Spleen (tissue), 11 donors: Measurements from ENCODE around the gene ZFYVE28. TPM values are rescaled to one million over a fixed set of nuclear protein-coding genes. Genes with fewer than 3 reads are reported as not detected.
"Not testable (repeated sequence)": the region's sequence is repeated elsewhere in the genome, so short reads cannot be mapped to it uniquely, and the experiment has no call there.

Experiments
- DNase-seq: peaks from one replicate; pipeline ENCODE4 v3.0.0-alpha.2; 2020
- H3K27ac ChIP-seq, 8 donors: fragments of 200-600 bp; sonication (generic) in 7 of 8; 1 replicate in 4 of 8; 2 replicates in 4 of 8; pipeline versions ENCODE4 v1.5.0 to v1.8.0; 2016 to 2021; ENCODE audit warnings: inconsistent platforms in 4 of 8, mild to moderate bottlenecking in 4 of 8, moderate library complexity in 1 of 8
- H3K27me3 ChIP-seq, 7 donors: fragments of 200-600 bp; sonication (generic) in 6 of 7; replicated peaks in 1 of 7; 1 replicate in 4 of 7; 2 replicates in 3 of 7; pipeline versions ENCODE4 v1.5.0 to v1.8.0; 2016 to 2021; ENCODE audit warnings: inconsistent platforms in 3 of 7, mild to moderate bottlenecking in 1 of 7
- H3K36me3 ChIP-seq, 6 donors: fragments of 200-600 bp; sonication (generic) in 5 of 6; 1 replicate in 4 of 6; 2 replicates in 2 of 6; pipeline versions ENCODE4 v1.5.0 to v1.8.0; 2016 to 2021; ENCODE audit warnings: inconsistent platforms in 2 of 6
- H3K4me1 ChIP-seq, 6 donors: fragments of 200-600 bp; sonication (generic) in 5 of 6; 1 replicate in 3 of 6; 2 replicates in 3 of 6; pipeline versions ENCODE4 v1.5.0 to v1.8.0; 2016 to 2021; ENCODE audit warnings: inconsistent platforms in 3 of 6
- H3K4me3 ChIP-seq, 8 donors: fragments of 200-600 bp; sonication (generic) in 7 of 8; 1 replicate in 4 of 8; 2 replicates in 4 of 8; pipeline versions ENCODE4 v1.5.0 to v1.8.0; 2016 to 2021; ENCODE audit warnings: inconsistent platforms in 4 of 8, mild to moderate bottlenecking in 4 of 8, moderate library complexity in 2 of 8
- H3K9me3 ChIP-seq, 8 donors: fragments of 200-600 bp; sonication (generic) in 7 of 8; 1 replicate in 4 of 8; 2 replicates in 4 of 8; pipeline versions ENCODE4 v1.5.0 to v1.8.0; 2016 to 2021; ENCODE audit warnings: inconsistent platforms in 4 of 8
- CTCF ChIP-seq, 11 experiments: fragments of 200-600 bp in 7 of 11; fragments of 450-650 bp in 4 of 11; sonication (generic) in 4 of 11; IDR thresholded peaks in 8 of 11; conservative IDR thresholded peaks in 3 of 11; 1 replicate in 7 of 11; 2 replicates in 4 of 11; pipeline versions ENCODE4 v1.4.0 to v1.8.0; 2016 to 2021; ENCODE audit warnings: antibody characterized with exemption in 11 of 11, inconsistent platforms in 4 of 11, mild to moderate bottlenecking in 1 of 11
- POLR2A ChIP-seq, 3 donors: fragments of 450-650 bp; IDR thresholded peaks; one replicate each; pipeline ENCODE4 v1.5.1; 2017; ENCODE audit warnings: antibody characterized with exemption in 3 of 3, mild to moderate bottlenecking in 1 of 3
- POLR2AphosphoS5 ChIP-seq, 3 donors: sonication (generic); formaldehyde crosslinking; IDR thresholded peaks; one replicate each; pipeline ENCODE4 v1.5.1; 2017; ENCODE audit warnings: antibody characterized with exemption in 3 of 3
- WGBS, 5 donors: extraction: QIAGEN DNeasy Blood & Tissue Kit in 3 of 5; methylation state at CpG; one replicate each; pipeline versions ENCODE4 v1.1.5 to v1.1.7; 2013 to 2018; 5-methylcytosine and 5-hydroxymethylcytosine counted together
- intact Hi-C: fragments of 100-400 bp; cut with DNase I; formaldehyde crosslinking; loops from one replicate; pipeline ENCODE4 v1.15.0; 2023; ENCODE audit warnings: low total_unique reads
- polyA plus RNA-seq, 3 donors: library from polyadenylated mRNA; stranded (reverse); fragments of 200-250 nt; gene quantifications; one replicate each; pipeline ENCODE4 v1.2.1, GENCODE V29; 2013
- total RNA-seq, 7 donors: library from RNA; depleted of rRNA in 3 of 7; stranded (reverse); fragments of >200 nt in 3 of 7; fragmentation: NEBNext Ultra II Directional in 4 of 7; extraction: Animal tissue kit (Norgen Biotek cat#: 25700) in 4 of 7; gene quantifications; one replicate each; pipeline versions ENCODE4 v1.1.0 to v1.2.1, GENCODE V29; 2016 to 2021
- donor health status: healthy with polysubstance abuse.
- donor health status: DM: no; HTN: no; CAD: no; lungs with moderate emphysema.
- donor health status: DM: no; HTN: no; CAD: no.
- donor health status: Bipolar disorder and iron deficiency.
- donor health status: healthy.
- donor health status: DM: no; HTN: no; CAD: no.
- donor health status: DM: yes; HTN: yes; CAD: no.

ZFYVE28 gene
- total and polyA plus RNA-seq, 10 donors = 2.7 to 31.3 (median 12.6) TPM

DNA sequence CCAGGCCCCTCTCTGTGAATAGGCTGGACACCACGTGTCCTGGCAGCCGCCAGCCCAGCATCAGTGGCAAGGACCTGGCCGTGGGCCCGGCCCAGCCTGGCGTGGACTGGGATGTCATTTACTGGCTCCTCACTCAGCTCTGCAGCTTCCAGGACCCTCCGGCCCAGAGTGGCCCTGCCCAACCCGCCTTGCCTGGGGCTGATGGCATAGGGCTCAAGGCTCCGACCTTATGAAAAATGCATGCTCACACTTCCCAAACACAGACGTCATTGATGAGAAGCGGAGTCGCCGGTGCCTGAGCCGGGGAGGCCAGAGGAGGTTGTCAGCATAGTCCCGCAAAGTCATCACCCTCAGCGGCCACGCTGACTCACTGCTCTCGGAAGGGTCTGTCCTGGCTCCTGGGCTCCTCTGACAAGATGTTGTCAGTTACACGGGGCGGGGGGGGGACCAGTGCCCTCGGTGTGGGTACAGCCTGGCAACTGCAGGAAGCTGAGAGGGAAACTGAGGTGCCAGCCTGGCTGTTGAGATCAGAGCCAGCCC is 14.6 kb upstream of the ZFYVE28 start:
- H3K36me3 ChIP-seq = no peaks in the 10 kb centered on the region
- TF ChIP-seq POLR2A (IDR thresholded peaks at IDR 0.05) (no peak), CTCF (IDR thresholded peaks at IDR 0.05 in 8 of 11, conservative IDR thresholded peaks at IDR 0.05 in 3 of 11) (no peak), POLR2AphosphoS5 (IDR thresholded peaks at IDR 0.05) (no peak)
- H3K9me3 ChIP-seq = no peaks in the 10 kb centered on the region
- no peaks in the 10 kb centered on the region for H3K4me1 ChIP-seq
- intact Hi-C loops = no loop called here
- DNase-seq = peak; percentile 65
- no peak overlapping the region for H3K4me3 ChIP-seq
- WGBS, 5 donors = 63 to 81% (median 75%) methylated on average over 11 to 20 of the region's 20 CpGs; no CpG with 5 or more reads in 1 of the 5 donors
- H3K27me3 ChIP-seq = peaks cover 0 to 6% (median 0%) of the 10 kb centered on the region in 7 donors
- H3K27ac ChIP-seq = no peak overlapping the region

DNA sequence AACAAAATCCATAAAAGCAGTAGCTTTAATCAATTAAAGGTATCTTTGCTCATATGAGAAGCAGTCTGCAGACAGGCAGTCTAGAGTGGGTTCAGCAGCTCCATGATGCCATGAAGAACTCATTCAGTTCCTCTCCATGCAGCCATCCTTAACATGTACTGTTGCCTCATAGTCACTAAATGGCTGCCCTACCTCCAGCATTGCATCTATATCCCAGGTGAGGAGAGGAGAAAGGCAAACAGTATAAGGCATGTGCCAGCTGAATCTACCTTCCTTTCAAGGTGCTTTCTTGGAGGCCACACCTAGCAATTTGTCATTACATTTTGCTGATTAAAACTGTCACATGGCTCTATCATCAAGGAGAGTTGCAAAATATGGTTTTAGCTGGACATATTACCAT is 13.6 kb upstream of the ZFYVE28 start:
- no peaks in the 10 kb centered on the region for H3K36me3 ChIP-seq
- intact Hi-C loops = no loop called here

DNA sequence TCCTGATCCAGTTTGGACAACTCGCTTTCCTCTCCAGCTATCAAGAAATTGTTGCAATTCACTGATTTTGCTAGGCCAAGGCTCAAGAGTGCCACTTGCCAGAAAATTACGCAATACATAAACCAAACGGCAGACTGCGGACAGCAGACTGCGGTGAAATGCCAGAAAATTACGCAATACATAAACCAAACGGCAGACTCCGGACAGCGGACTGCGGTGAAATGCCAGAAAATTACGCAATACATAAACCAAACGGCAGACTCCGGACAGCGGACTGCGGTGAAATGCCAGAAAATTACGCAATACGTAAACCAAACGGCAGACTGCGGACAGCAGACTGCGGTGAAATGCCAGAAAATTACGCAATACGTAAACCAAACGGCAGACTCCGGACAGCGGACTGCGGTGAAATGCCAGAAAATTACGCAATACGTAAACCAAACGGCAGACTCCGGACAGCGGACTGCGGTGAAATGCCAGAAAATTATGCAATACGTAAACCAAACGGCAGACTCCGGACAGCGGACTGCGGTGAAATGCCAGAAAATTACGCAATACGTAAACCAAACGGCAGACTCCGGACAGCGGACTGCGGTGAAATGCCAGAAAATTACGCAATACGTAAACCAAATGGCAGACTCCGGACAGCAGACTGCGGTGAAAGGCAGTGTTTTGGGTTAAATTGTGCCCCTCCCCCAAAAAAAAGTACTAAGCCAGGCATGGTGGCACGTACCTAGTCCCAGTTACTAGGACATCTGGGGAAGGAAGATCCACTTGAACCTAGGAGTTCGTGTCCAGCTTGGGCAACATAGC is 11.7 kb upstream of the ZFYVE28 start:
- H3K4me1 ChIP-seq, H3K4me3 ChIP-seq, H3K9me3 ChIP-seq, H3K27ac ChIP-seq, H3K36me3 ChIP-seq, DNase-seq, intact Hi-C loops: not testable (repeated sequence)
- peaks cover 0 to 23% (median 0%) of the 10 kb centered on the region in 7 donors for H3K27me3 ChIP-seq
- WGBS, 5 donors = 63 to 87% (median 74%) methylated on average over 25 to 29 of the region's 49 CpGs

More for the DNA sequence above, 13.6 kb upstream of the ZFYVE28 start:
- H3K27ac ChIP-seq = no peak overlapping the region
- no peak for DNase-seq
- no peak for TF ChIP-seq CTCF (IDR thresholded peaks at IDR 0.05 in 8 of 11, conservative IDR thresholded peaks at IDR 0.05 in 3 of 11)
- TF ChIP-seq POLR2AphosphoS5 (IDR thresholded peaks at IDR 0.05) = no peak
- no peak for TF ChIP-seq POLR2A (IDR thresholded peaks at IDR 0.05)
- no peak overlapping the region for H3K4me3 ChIP-seq
- H3K4me1 ChIP-seq = no peaks in the 10 kb centered on the region
- no peaks in the 10 kb centered on the region for H3K9me3 ChIP-seq
- H3K27me3 ChIP-seq = peaks cover 0 to 7% (median 0%) of the 10 kb centered on the region in 7 donors

DNA sequence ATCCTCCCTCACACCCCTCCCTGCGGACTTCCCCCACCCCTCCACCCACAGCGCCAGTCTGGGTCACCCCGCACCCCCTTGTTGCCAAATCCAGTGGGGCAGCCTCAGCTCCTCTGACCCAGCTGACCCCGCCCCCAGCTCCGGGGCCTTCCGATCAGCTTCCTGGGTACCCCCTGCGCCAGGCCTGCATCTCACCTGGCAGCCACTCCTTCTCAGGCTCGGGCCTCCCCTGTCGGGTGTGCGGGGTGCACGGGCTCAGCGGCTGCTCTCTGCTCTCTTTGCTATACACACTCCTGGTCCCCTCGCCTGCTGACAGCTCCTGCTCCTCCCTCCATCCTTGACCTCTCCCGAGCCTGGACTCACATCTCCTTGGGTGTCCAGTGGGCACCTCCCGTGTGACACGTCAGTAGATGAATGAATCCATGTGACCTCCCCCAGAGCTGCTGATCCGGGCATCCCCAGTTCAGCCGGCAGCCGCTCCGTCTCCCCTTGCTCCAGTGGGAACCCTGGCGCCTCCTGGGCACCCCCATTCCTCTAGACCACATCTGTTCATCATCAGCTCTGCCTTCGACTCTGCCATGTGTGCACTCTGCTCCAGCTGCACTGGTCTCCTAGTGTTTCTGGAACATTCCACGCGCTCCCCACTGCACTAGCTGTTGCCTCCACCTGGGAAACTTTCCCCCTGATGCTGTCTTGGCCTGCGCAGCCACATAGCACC is 10.2 kb upstream of the ZFYVE28 start:
- H3K27me3 ChIP-seq = peaks cover 0 to 31% (median 0%) of the 10 kb centered on the region in 7 donors
- intact Hi-C loops = no loop called here
- no peak for TF ChIP-seq POLR2A (IDR thresholded peaks at IDR 0.05)
- no peak for DNase-seq
- H3K4me3 ChIP-seq = no peak overlapping the region
- H3K36me3 ChIP-seq = no peaks in the 10 kb centered on the region
- H3K4me1 ChIP-seq = no peaks in the 10 kb centered on the region
- 75 to 84% (median 77%) methylated on average over 25 of the region's 25 CpGs for WGBS, 5 donors
- no peak overlapping the region for H3K27ac ChIP-seq
- H3K9me3 ChIP-seq = no peaks in the 10 kb centered on the region
